ENCODE data around the gene CYFIP2.

CYFIP2 gene

GRCh38 chr5:157348049-157348400 lies 82.1 kb downstream of the CYFIP2 start (continued):
- TF ChIP-seq ZNF148 (tag by site-specific recombination; IDR thresholded peaks at IDR 0.05; ENCODE audit: borderline replicate concordance), result no peak

GRCh38 chr5:157350939-157351801 lies 85.2 kb downstream of the CYFIP2 start:
- H3K4me3 ChIP-seq (ENCODE audit: low read depth, low read length), result no peak overlapping the region
- no peak overlapping the region for H3K27ac ChIP-seq (ENCODE audit: extremely low read depth, low read depth, low read length)
- no peaks in the 10 kb centered on the region for H3K9me3 ChIP-seq (ENCODE audit: control insufficient read depth, insufficient read depth, low read depth, low read length)
- POLR2A ChIA-PET, result no interaction called here
- TF ChIP-seq ZNF2 (tag by site-specific recombination; IDR thresholded peaks at IDR 0.05) (no peak), YY1 (tag by site-specific recombination; IDR thresholded peaks at IDR 0.05) (no peak), SALL2 (tag by site-specific recombination; IDR thresholded peaks at IDR 0.05; ENCODE audit: borderline replicate concordance) (no peak), ZNF146 (tag by site-specific recombination; IDR thresholded peaks at IDR 0.05) (no peak), ZNF785 (tag by site-specific recombination; IDR thresholded peaks at IDR 0.05) (no peak), ZBTB21 (tag by site-specific recombination; IDR thresholded peaks at IDR 0.05) (no peak), ZNF214 (tag by site-specific recombination; IDR thresholded peaks at IDR 0.05; ENCODE audit: borderline replicate concordance) (no peak), RBAK (tag by site-specific recombination; IDR thresholded peaks at IDR 0.05) (no peak), ZFP37 (tag by site-specific recombination; IDR thresholded peaks at IDR 0.05) (no peak), ZNF677 (tag by site-specific recombination; IDR thresholded peaks at IDR 0.05) (no peak), ZNF404 (tag by site-specific recombination; IDR thresholded peaks at IDR 0.05) (no peak), ZBTB49 (tag by site-specific recombination; IDR thresholded peaks at IDR 0.05; ENCODE audit: low read depth) (no peak), ZNF280C (tag by site-specific recombination; IDR thresholded peaks at IDR 0.05) (no peak), ZNF692 (tag by site-specific recombination; IDR thresholded peaks at IDR 0.05) (no peak)
- CTCF ChIA-PET, result interaction anchor here (0.5 to 8.9 kb wide), 4 partner anchors 8 to 555 kb away, joined by 3 to 63 read pairs (median 4); a partner anchor contains a TSS
- no peaks in the 10 kb centered on the region for H3K4me1 ChIP-seq (ENCODE audit: control insufficient read depth, insufficient read depth, low read length)
- H3K36me3 ChIP-seq (ENCODE audit: control insufficient read depth in 2 of 2, insufficient read depth in 1 of 2, low read length in 2 of 2), result peaks cover 0 to 36% of the 10 kb centered on the region in 2 experiments; a peak in 2 of 3 replicates
